Heart right ventricle (tissue), 16 donors: ENCODE results near the gene FOXC1. TPM values are rescaled to one million over a fixed set of nuclear protein-coding genes. Genes with fewer than 3 reads are reported as not detected.
A peak's percentile ranks its signal among the peaks of the same experiment; 100 is the strongest.

Experiments used
- ATAC-seq, 8 donors: fragments of 200-7000 bp; cut with Tn5 transposase; one replicate each; pipeline ENCODE4 v1.9.1; 2020; ENCODE audit warnings: mild to moderate bottlenecking in 8 of 8, moderate library complexity in 8 of 8, moderate number of reproducible peaks in 1 of 8
- DNase-seq, 2 donors: peaks; one replicate each; pipeline ENCODE4 v3.0.0-alpha.2; 2020
- H3K27ac ChIP-seq, 10 donors: fragments of 200-600 bp; sonication (generic) in 2 of 10; one replicate each; pipeline versions ENCODE4 v1.5.0 to v1.8.0; 2020 to 2022; ENCODE audit warnings: mild to moderate bottlenecking in 3 of 10
- H3K27me3 ChIP-seq, 7 donors: fragments of 200-600 bp; one replicate each; pipeline ENCODE4 v1.8.0; 2021 to 2022; ENCODE audit warnings: mild to moderate bottlenecking in 2 of 7
- H3K36me3 ChIP-seq, 9 donors: fragments of 200-600 bp; sonication (generic) in 1 of 9; one replicate each; pipeline versions ENCODE4 v1.5.0 to v1.8.0; 2020 to 2022; ENCODE audit warnings: mild to moderate bottlenecking in 2 of 9
- H3K4me1 ChIP-seq, 9 donors: fragments of 200-600 bp; sonication (generic) in 1 of 9; one replicate each; pipeline versions ENCODE4 v1.5.0 to v1.8.0; 2020 to 2022; ENCODE audit warnings: mild to moderate bottlenecking in 4 of 9
- H3K4me3 ChIP-seq, 10 donors: fragments of 200-600 bp; sonication (generic) in 2 of 10; one replicate each; pipeline versions ENCODE4 v1.5.0 to v1.8.0; 2020 to 2022; ENCODE audit warnings: mild to moderate bottlenecking in 7 of 10, moderate library complexity in 2 of 10
- H3K9me3 ChIP-seq, 11 donors: fragments of 200-600 bp in 10 of 11; sonication (generic) in 2 of 11; one replicate each; pipeline versions ENCODE4 v1.5.0 to v1.8.0; 2013 to 2022; ENCODE audit warnings: mild to moderate bottlenecking in 2 of 11, control low read depth in 1 of 11, moderate library complexity in 1 of 11
- CTCF ChIP-seq, 9 donors: fragments of 200-600 bp; sonication (generic) in 2 of 9; IDR thresholded peaks; one replicate each; pipeline versions ENCODE4 v1.5.0 to v1.8.0; 2021 to 2022; ENCODE audit warnings: antibody characterized with exemption in 9 of 9, mild to moderate bottlenecking in 5 of 9, moderate library complexity in 1 of 9
- WGBS, 2 donors: extraction: QIAGEN DNeasy Blood & Tissue Kit; methylation state at CpG; one replicate each; pipeline ENCODE4 v1.1.7; 2013; ENCODE audit warnings: inconsistent platforms in 1 of 2; 5-methylcytosine and 5-hydroxymethylcytosine counted together
- intact Hi-C, 10 donors: fragments of 100-400 bp; cut with DNase I; formaldehyde crosslinking; loops; one replicate each; pipeline versions ENCODE4 v1.11.1 to v1.14.2; 2022
- polyA plus RNA-seq, 2 donors: library from polyadenylated mRNA; stranded (reverse); fragments of 200-250 nt; gene quantifications; one replicate each; pipeline ENCODE4 v1.2.3, GENCODE V29; 2013
- total RNA-seq, 10 donors: library from RNA; stranded (reverse); fragmentation: NEBNext Ultra II Directional in 3 of 10; extraction: Animal tissue kit (Norgen Biotek cat#: 25700) in 3 of 10; gene quantifications; one replicate each; pipeline versions ENCODE4 v1.2.1 to v1.2.4, GENCODE V29; 2021 to 2023
- donor health status: Arrhythmogenic right ventricular cardiomyopathy.
- donor health status: ischemic (EF 13 %, LVEDD 7.1; RV severe dilation, severe dysfunction).
- donor health status: healthy with polysubstance abuse.
- donor health status: DM: no; HTN: yes; CAD: no.
- donor health status: DM: no; HTN: no; CAD: no.
- donor health status: ischemic (EF 25% LVEDD 6.9; RV normal size, moderate dysfunction).
- donor health status: ischemic (EF 25% LVEDD 5.7; RV mildly dilated, moderate dysfunction).
- donor health status: healthy.
- donor health status: DM: yes; HTN: yes; CAD: no.
- donor health status: Ischemic cardiomyopathy.
- donor health status: ischemic (EF 35%, LVEDD 5.7; RV mildly dilated, moderate dysfunction).
- donor health status: nonischemic (EF 11% LVEDD 7.7; RV severe dilation, severe dysfunction).
- donor health status: DM: yes; HTN: yes; CAD: no.
- donor health status: PGD.
- donor health status: ischemic (EF 29% LVEDD 5.4; RV normal size, mild dysfunction).
- donor health status: nonischemic (EF 23%, LVEDD 6.1; RV moderate dilation, normal function).

Gene FOXC1
- total and polyA plus RNA-seq, 12 donors: 2.8 to 7.4 (median 4.0) TPM

GRCh38 chr6:1596088-1596852 lies 13.4 kb upstream of the FOXC1 start:
- intact Hi-C loops: loop anchor here in 9 of 10 donors (1.0 to 10.0 kb wide), 16 partner anchors 599 to 1156 kb away; partner anchors contain the start of gene MYLK4 (in 2 of the 9)
- DNase-seq (peak; percentile 58 to 61), ATAC-seq (peak; percentile 73 to 90 (median 82))
- Histone ChIP-seq H3K27me3 (peaks cover 4 to 81% (median 52%) of the 10 kb centered on the region in 7 donors), H3K36me3 (no peaks in the 10 kb centered on the region), H3K27ac (no peak overlapping the region), H3K4me1 (peaks cover 0 to 11% (median 7%) of the 10 kb centered on the region in 9 donors), H3K9me3 (no peaks in the 10 kb centered on the region), H3K4me3 (peak overlapping the region in 9 of 10 donors; percentile 7 to 47 (median 33))
- WGBS, 2 donors: 8 to 10% methylated on average over 25 of the region's 25 CpGs
- peak; percentile 86 to 98 (median 94) for TF ChIP-seq CTCF (IDR thresholded peaks at IDR 0.05)

GRCh38 chr6:1597121-1597744 lies 12.5 kb upstream of the FOXC1 start:
- no peaks in the 10 kb centered on the region for H3K9me3 ChIP-seq
- no peak for TF ChIP-seq CTCF (IDR thresholded peaks at IDR 0.05)

DNA sequence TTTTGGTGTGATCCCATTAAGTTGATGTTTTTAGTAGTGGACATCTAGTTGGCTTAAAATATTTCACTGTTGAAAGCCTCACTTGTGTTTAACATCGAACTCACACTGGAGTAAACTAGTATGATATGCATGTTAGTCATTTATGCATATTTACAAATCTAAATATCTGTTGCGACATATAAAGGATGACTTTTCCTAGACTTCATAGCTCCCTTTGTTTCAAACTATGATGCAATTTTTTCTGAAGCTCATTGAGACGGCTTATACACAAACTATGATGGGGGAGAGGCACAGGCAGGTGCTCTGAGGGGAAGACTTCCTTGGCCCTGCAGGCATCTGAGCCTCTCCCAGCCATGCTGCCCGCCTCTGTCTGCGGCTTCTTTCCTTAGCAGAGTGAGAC lies 11.8 kb upstream of the FOXC1 start:
- H3K27ac ChIP-seq: no peak overlapping the region
- intact Hi-C loops: loop anchor here in 9 of 10 donors (1.0 to 10.0 kb wide), 16 partner anchors 597 to 1154 kb away; partner anchors contain the start of gene MYLK4 (in 2 of the 9)
- ATAC-seq (no peak), DNase-seq (no peak)
- no peak for TF ChIP-seq CTCF (IDR thresholded peaks at IDR 0.05)
- WGBS, 2 donors: 89 to 93% methylated on average over 5 of the region's 5 CpGs
- H3K9me3 ChIP-seq: no peaks in the 10 kb centered on the region
- H3K27me3 ChIP-seq: peaks cover 4 to 95% (median 62%) of the 10 kb centered on the region in 7 donors
- no peak overlapping the region for H3K4me3 ChIP-seq
- no peaks in the 10 kb centered on the region for H3K36me3 ChIP-seq
- peaks cover 0 to 11% (median 7%) of the 10 kb centered on the region in 9 donors for H3K4me1 ChIP-seq

More at GRCh38 chr6:1597121-1597744, 12.5 kb upstream of the FOXC1 start:
- Histone ChIP-seq H3K27ac (no peak overlapping the region), H3K36me3 (no peaks in the 10 kb centered on the region), H3K4me3 (no peak overlapping the region), H3K4me1 (peaks cover 0 to 11% (median 7%) of the 10 kb centered on the region in 9 donors), H3K27me3 (peaks cover 4 to 91% (median 62%) of the 10 kb centered on the region in 7 donors)
- WGBS, 2 donors: 68 to 75% methylated on average over 8 of the region's 8 CpGs
- ATAC-seq (no peak), DNase-seq (no peak)
- intact Hi-C loops: loop anchor here in 9 of 10 donors (1.0 to 10.0 kb wide), 16 partner anchors 598 to 1155 kb away; partner anchors contain the start of gene MYLK4 (in 2 of the 9)

DNA sequence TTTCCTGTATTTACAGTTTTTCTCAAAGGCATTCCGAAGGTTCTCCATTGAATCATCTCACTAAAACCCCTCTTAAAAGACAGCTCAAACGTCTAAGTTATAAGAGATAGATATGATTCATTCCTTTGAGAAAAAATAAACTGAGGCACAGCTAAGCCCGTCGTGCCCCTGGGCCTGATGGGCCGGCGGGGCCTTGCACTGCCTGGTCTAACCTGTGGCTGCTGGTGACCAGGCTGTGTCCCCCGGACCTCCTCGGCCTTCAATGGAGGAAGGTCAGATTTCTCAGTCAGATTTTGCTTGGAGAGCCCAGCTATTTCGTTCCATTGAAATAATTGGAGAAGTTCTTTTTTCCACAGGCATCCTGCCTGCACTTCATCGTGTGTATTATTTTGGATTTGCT lies 11.3 kb upstream of the FOXC1 start:
- DNase-seq: no peak
- 90 to 91% methylated on average over 10 of the region's 10 CpGs for WGBS, 2 donors
- ATAC-seq: no peak
- TF ChIP-seq CTCF (IDR thresholded peaks at IDR 0.05): no peak
- Histone ChIP-seq H3K4me3 (no peak overlapping the region), H3K27ac (no peak overlapping the region), H3K4me1 (peaks cover 0 to 11% (median 7%) of the 10 kb centered on the region in 9 donors), H3K27me3 (peaks cover 4 to 95% (median 61%) of the 10 kb centered on the region in 7 donors), H3K9me3 (no peaks in the 10 kb centered on the region), H3K36me3 (no peaks in the 10 kb centered on the region)
- intact Hi-C loops: loop anchor here in 8 of 10 donors (5.0 to 10.0 kb wide), 11 partner anchors 599 to 1154 kb away; partner anchors contain the start of gene MYLK4 (in 2 of the 8)
